22Rv1 (cell line): ENCODE data around the gene STS.

Experiments
- CTCF ChIP-seq: fragments of 450-650 bp; IDR thresholded peaks from 2 replicates; pipeline ENCODE4 v1.5.1; 2017; ENCODE audit warnings: mild to moderate bottlenecking
- ZFX ChIP-seq: fragments of 450-650 bp; IDR thresholded peaks from 2 replicates; pipeline ENCODE4 v1.6.1; 2017; ENCODE audit warnings: antibody characterized with exemption, borderline replicate concordance

GRCh38 chrX:7168371-7168770 lies 20.9 kb downstream of the STS start:
- no peak for TF ChIP-seq CTCF
- TF ChIP-seq ZFX, result no peak
